Thyroid gland (tissue), 4 donors: ENCODE data around the gene LYZL1.

ENCODE experiments used
- CTCF ChIP-seq, 6 experiments: fragments of 200-600 bp in 3 of 6; fragments of 450-650 bp in 3 of 6; sonication (generic) in 3 of 6; IDR thresholded peaks; one replicate each; pipeline ENCODE4 v1.5.1; 2016 to 2019; ENCODE audit warnings: antibody characterized with exemption in 6 of 6, mild to moderate bottlenecking in 2 of 6, inconsistent platforms in 1 of 6, moderate library complexity in 1 of 6
- POLR2A ChIP-seq, 2 donors: fragments of 450-650 bp; IDR thresholded peaks; one replicate each; pipeline ENCODE4 v1.6.1; 2017; ENCODE audit warnings: antibody characterized with exemption in 2 of 2, mild to moderate bottlenecking in 2 of 2, moderate library complexity in 1 of 2

GRCh38 chr10:29256019-29256418 is 32.9 kb upstream of the LYZL1 start:
- TF ChIP-seq CTCF (IDR thresholded peaks at IDR 0.05) (no peak), POLR2A (IDR thresholded peaks at IDR 0.05) (no peak)
